H9 (cell line): ENCODE results near the gene TEX26. TPM values are rescaled to one million over a fixed set of nuclear protein-coding genes. Genes with fewer than 3 reads are reported as not detected.

Experiments
- DNase-seq: peaks from one replicate; pipeline ENCODE4 v3.0.0-alpha.2; 2017
- H2AFZ ChIP-seq: one replicate; pipeline ENCODE4 v1.6.1; 2013; ENCODE audit warnings: mild to moderate bottlenecking, low read length, control low read depth, moderate library complexity
- H2AK5ac ChIP-seq: 2 replicates; pipeline ENCODE4 v1.6.1; 2013; ENCODE audit warnings: low read length, control low read depth, mixed read lengths; ENCODE audit not compliant: insufficient read length
- H2BK120ac ChIP-seq: one replicate; pipeline ENCODE4 v1.6.1; 2013; ENCODE audit warnings: low read depth, mild to moderate bottlenecking, low read length, control low read depth, inconsistent platforms; ENCODE audit not compliant: poor library complexity, severe bottlenecking
- H2BK12ac ChIP-seq: 2 replicates; pipeline ENCODE4 v1.6.1; 2013; ENCODE audit warnings: low read length, control low read depth, mixed read lengths, low read depth; ENCODE audit not compliant: insufficient read length
- H2BK15ac ChIP-seq: 2 replicates; pipeline ENCODE4 v1.6.1; 2013; ENCODE audit warnings: low read depth, low read length, control low read depth
- H2BK20ac ChIP-seq: one replicate; pipeline ENCODE4 v1.6.1; 2013; ENCODE audit warnings: low read depth, mild to moderate bottlenecking, low read length, control low read depth, inconsistent platforms; ENCODE audit not compliant: poor library complexity, severe bottlenecking
- H2BK5ac ChIP-seq: 2 replicates; pipeline ENCODE4 v1.6.1; 2013; ENCODE audit warnings: low read length, control low read depth, mixed read lengths; ENCODE audit not compliant: insufficient read length
- H3K14ac ChIP-seq: 2 replicates; pipeline ENCODE4 v1.6.1; 2013; ENCODE audit warnings: low read length, control low read depth; ENCODE audit not compliant: insufficient read depth
- H3K18ac ChIP-seq: 2 replicates; pipeline ENCODE4 v1.6.1; 2013; ENCODE audit warnings: low read depth, mild to moderate bottlenecking, mixed read lengths, low read length, control low read depth; ENCODE audit not compliant: insufficient read length
- H3K23ac ChIP-seq: 2 replicates; pipeline ENCODE4 v1.6.1; 2013; ENCODE audit warnings: low read length, control low read depth, mixed read lengths, low read depth; ENCODE audit not compliant: insufficient read length
- H3K23me2 ChIP-seq: 2 replicates; pipeline ENCODE4 v1.6.1; 2013; ENCODE audit warnings: low read depth, mild to moderate bottlenecking, mixed read lengths, low read length, control low read depth; ENCODE audit not compliant: insufficient read length, poor library complexity, severe bottlenecking
- H3K27ac ChIP-seq: 2 replicates; pipeline ENCODE4 v1.5.1; 2013; ENCODE audit warnings: low read length, control low read depth, mixed read lengths, low read depth; ENCODE audit not compliant: insufficient read length
- H3K27me3 ChIP-seq: 2 replicates; pipeline ENCODE4 v1.6.1; 2013; ENCODE audit warnings: low read length, control low read depth, inconsistent platforms; ENCODE audit not compliant: insufficient read depth
- H3K4ac ChIP-seq: 2 replicates; pipeline ENCODE4 v1.6.1; 2013; ENCODE audit warnings: low read depth, mild to moderate bottlenecking, control low read depth, inconsistent platforms, low read length, moderate library complexity
- H3K4me1 ChIP-seq: 2 replicates; pipeline ENCODE4 v1.6.1; 2013; ENCODE audit warnings: low read length, control low read depth, inconsistent platforms; ENCODE audit not compliant: insufficient read depth
- H3K4me2 ChIP-seq: 2 replicates; pipeline ENCODE4 v1.6.1; 2013; ENCODE audit warnings: low read length, control low read depth, mixed read lengths; ENCODE audit not compliant: insufficient read length, insufficient read depth
- H3K56ac ChIP-seq: 2 replicates; pipeline ENCODE4 v1.6.1; 2013; ENCODE audit warnings: low read depth, mild to moderate bottlenecking, mixed read lengths, low read length, control low read depth; ENCODE audit not compliant: insufficient read length
- H3K79me1 ChIP-seq: 2 replicates; pipeline ENCODE4 v1.6.1; 2013; ENCODE audit warnings: low read depth, mild to moderate bottlenecking, moderate library complexity, low read length, control low read depth, inconsistent platforms; ENCODE audit not compliant: insufficient read depth, poor library complexity, severe bottlenecking
- H3K79me2 ChIP-seq: 2 replicates; pipeline ENCODE4 v1.6.1; 2013; ENCODE audit warnings: low read length, control low read depth, inconsistent platforms; ENCODE audit not compliant: insufficient read depth
- H3K9ac ChIP-seq: 2 replicates; pipeline ENCODE4 v1.6.1; 2013; ENCODE audit warnings: low read length, control low read depth, mixed read lengths; ENCODE audit not compliant: insufficient read length; ENCODE audit errors: extremely low read depth
- H3K9me3 ChIP-seq: one replicate; pipeline ENCODE4 v1.6.1; 2013; ENCODE audit warnings: low read depth, low read length, inconsistent platforms; ENCODE audit not compliant: control insufficient read depth
- H3T11ph ChIP-seq: one replicate; pipeline ENCODE4 v1.6.1; 2013; ENCODE audit warnings: mild to moderate bottlenecking, low read length, control low read depth, inconsistent platforms
- H4K20me1 ChIP-seq: one replicate; pipeline ENCODE4 v1.6.1; 2013; ENCODE audit not compliant: control insufficient read depth, insufficient read length, insufficient read depth
- H4K5ac ChIP-seq: 2 replicates; pipeline ENCODE4 v1.6.1; 2013; ENCODE audit warnings: low read depth, mild to moderate bottlenecking, mixed read lengths, low read length, control low read depth; ENCODE audit not compliant: insufficient read length
- H4K8ac ChIP-seq: replicated peaks from 2 replicates; pipeline ENCODE4 v1.6.1; 2013; ENCODE audit warnings: low read length, control low read depth, mixed read lengths, low read depth; ENCODE audit not compliant: insufficient read length
- H4K91ac ChIP-seq: 2 replicates; pipeline ENCODE4 v1.6.1; 2013; ENCODE audit warnings: low read depth, mild to moderate bottlenecking, moderate library complexity, mixed read lengths, low read length, control low read depth; ENCODE audit not compliant: insufficient read length
- H3K27ac Mint-ChIP-seq, 3 experiments: 2 replicates in 2 of 3; 3 replicates in 1 of 3; pipeline ENCODE4 v1.8.0; 2020 to 2021; ENCODE audit warnings: mixed read lengths in 3 of 3, mild to moderate bottlenecking in 1 of 3, moderate library complexity in 1 of 3
- H3K27me3 Mint-ChIP-seq: 2 replicates; pipeline ENCODE4 v1.8.0; 2021; ENCODE audit warnings: low read depth, mild to moderate bottlenecking, moderate library complexity, mixed read lengths
- H3K36me3 Mint-ChIP-seq, 3 experiments: 2 replicates in 2 of 3; 3 replicates in 1 of 3; pipeline ENCODE4 v1.8.0; 2020 to 2021; ENCODE audit warnings: low read depth in 3 of 3, mixed read lengths in 3 of 3; ENCODE audit not compliant: insufficient read depth in 1 of 3
- H3K4me1 Mint-ChIP-seq, 2 experiments: 2 replicates each; pipeline ENCODE4 v1.8.0; 2020; ENCODE audit warnings: mixed read lengths in 2 of 2
- H3K4me3 Mint-ChIP-seq, 2 experiments: 2 replicates in 1 of 2; 3 replicates in 1 of 2; pipeline ENCODE4 v1.8.0; 2020 to 2021; ENCODE audit warnings: mild to moderate bottlenecking in 2 of 2, mixed read lengths in 2 of 2, moderate library complexity in 1 of 2
- H3K9me3 Mint-ChIP-seq, 2 experiments: 2 replicates in 1 of 2; 3 replicates in 1 of 2; pipeline ENCODE4 v1.8.0; 2020; ENCODE audit warnings: mild to moderate bottlenecking in 2 of 2, mixed read lengths in 2 of 2, moderate library complexity in 1 of 2
- WGBS: extraction: QIAGEN DNeasy Blood & Tissue Kit; methylation state at CpG from one replicate; pipeline ENCODE4 v1.1.7; 2013; ENCODE audit warnings: missing lambda C conversion rate, low lambda C conversion rate, mixed read lengths; ENCODE audit not compliant: insufficient read length; ENCODE audit errors: extremely low coverage; 5-methylcytosine and 5-hydroxymethylcytosine counted together
- total RNA-seq: library from RNA; stranded (reverse); gene quantifications from 2 replicates; pipeline ENCODE4 v1.2.1, GENCODE V29; 2021
- TF ChIP-seq, protein P1 (sequence below): fragments of 200-600 bp; sonication (generic); conservative IDR thresholded peaks from 3 replicates; pipeline ENCODE4 v1.8.0; 2021; ENCODE audit warnings: antibody characterized with exemption, mild to moderate bottlenecking

Gene TEX26
- total RNA-seq, 1 experiment from 2014 or later = not detected

DNA sequence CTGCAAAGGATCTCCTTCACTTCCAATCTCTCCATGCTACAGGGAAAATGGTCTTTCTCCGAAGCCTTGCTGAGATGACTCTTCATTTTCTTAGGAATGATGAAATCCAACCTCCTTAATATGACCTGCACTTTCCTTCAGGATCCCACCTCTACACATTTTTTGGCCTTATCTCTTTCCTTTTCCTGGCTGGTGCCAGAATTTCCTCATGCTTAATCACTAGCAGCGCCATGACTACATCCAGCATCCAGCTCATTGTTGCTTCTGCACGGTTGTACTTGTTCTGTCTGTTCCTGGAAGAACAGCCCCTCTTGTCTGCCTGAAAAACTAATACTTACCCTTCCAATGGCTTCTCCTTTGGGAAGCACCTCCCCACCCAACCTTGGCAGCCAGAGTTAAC lies 68.4 kb downstream of the TEX26 start:
- H3K4me1 ChIP-seq = no peaks in the 10 kb centered on the region
- no peak overlapping the region for H2BK5ac ChIP-seq
- H3K79me1 ChIP-seq = no peaks in the 10 kb centered on the region
- no peak for DNase-seq
- H2BK15ac ChIP-seq = no peak overlapping the region
- no peak overlapping the region for H2BK12ac ChIP-seq
- no peaks in the 10 kb centered on the region for H4K20me1 ChIP-seq
- Mint-ChIP-seq H3K27me3 (peaks cover 3% of the 10 kb centered on the region), H3K4me3 (no peak overlapping the region; a peak in 1 of 5 replicates), H3K4me1 (peaks cover 0 to 2% of the 10 kb centered on the region in 2 experiments; a peak in 3 of 4 replicates), H3K27ac (no peak overlapping the region), H3K36me3 (no peaks in the 10 kb centered on the region), H3K9me3 (no peaks in the 10 kb centered on the region)
- H2BK20ac ChIP-seq = no peak overlapping the region
- no peak overlapping the region for H3K56ac ChIP-seq
- no peak overlapping the region for H2AK5ac ChIP-seq
- no peak overlapping the region for H4K5ac ChIP-seq
- no peaks in the 10 kb centered on the region for H3K27me3 ChIP-seq
- H3K4ac ChIP-seq = no peak overlapping the region
- no peak overlapping the region for H3K23ac ChIP-seq
- no peak overlapping the region for H3K9ac ChIP-seq
- no peaks in the 10 kb centered on the region for H3K79me2 ChIP-seq
- no peaks in the 10 kb centered on the region for H3K23me2 ChIP-seq
- no peak overlapping the region for H3K14ac ChIP-seq
- H2BK120ac ChIP-seq = no peak overlapping the region
- TF ChIP-seq, protein P1, sequence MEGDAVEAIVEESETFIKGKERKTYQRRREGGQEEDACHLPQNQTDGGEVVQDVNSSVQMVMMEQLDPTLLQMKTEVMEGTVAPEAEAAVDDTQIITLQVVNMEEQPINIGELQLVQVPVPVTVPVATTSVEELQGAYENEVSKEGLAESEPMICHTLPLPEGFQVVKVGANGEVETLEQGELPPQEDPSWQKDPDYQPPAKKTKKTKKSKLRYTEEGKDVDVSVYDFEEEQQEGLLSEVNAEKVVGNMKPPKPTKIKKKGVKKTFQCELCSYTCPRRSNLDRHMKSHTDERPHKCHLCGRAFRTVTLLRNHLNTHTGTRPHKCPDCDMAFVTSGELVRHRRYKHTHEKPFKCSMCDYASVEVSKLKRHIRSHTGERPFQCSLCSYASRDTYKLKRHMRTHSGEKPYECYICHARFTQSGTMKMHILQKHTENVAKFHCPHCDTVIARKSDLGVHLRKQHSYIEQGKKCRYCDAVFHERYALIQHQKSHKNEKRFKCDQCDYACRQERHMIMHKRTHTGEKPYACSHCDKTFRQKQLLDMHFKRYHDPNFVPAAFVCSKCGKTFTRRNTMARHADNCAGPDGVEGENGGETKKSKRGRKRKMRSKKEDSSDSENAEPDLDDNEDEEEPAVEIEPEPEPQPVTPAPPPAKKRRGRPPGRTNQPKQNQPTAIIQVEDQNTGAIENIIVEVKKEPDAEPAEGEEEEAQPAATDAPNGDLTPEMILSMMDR = no peak
- no peak overlapping the region for H2AFZ ChIP-seq
- H3T11ph ChIP-seq = no peak overlapping the region
- no peak overlapping the region for H4K8ac ChIP-seq
- no peak overlapping the region for H3K18ac ChIP-seq
- WGBS = no CpG with 5 or more reads among the region's 3 CpGs
- H3K4me2 ChIP-seq = no peak overlapping the region
- H3K9me3 ChIP-seq = no peaks in the 10 kb centered on the region
- no peak overlapping the region for H4K91ac ChIP-seq
- no peak overlapping the region for H3K27ac ChIP-seq
